GM20431 (cell line): ENCODE measurements around the gene FAM229A.
"Not testable (repeated sequence)": the region's sequence is repeated elsewhere in the genome, so short reads cannot be mapped to it uniquely, and the experiment has no call there.

Source experiments
- in situ Hi-C: fragments of 300-500 bp; cut with MseI, MboI; formaldehyde crosslinking; loops from one replicate; pipeline ENCODE4 v1.15.0; 2020; ENCODE audit warnings: low sequenced_read_pairs; ENCODE audit not compliant: unreplicated experiment

Gene FAM229A

GRCh38 chr1:32362474-32363313 lies at the start of gene FAM229A, which contains the start of gene TSSK3:
Gene FAM229A (minus strand): TSS chr1:32362485. CDS start chr1:32362091, 394 bp downstream.
Gene TSSK3 (plus strand): TSS chr1:32362539. CDS start chr1:32362702, 163 bp downstream.
- in situ Hi-C loops, result no loop called here

GRCh38 chr1:32411261-32411660 lies 49.0 kb upstream of the FAM229A start:
- in situ Hi-C loops, result loop anchor here (10.0 kb wide), 1 partner anchor 196 kb away; no protein-coding TSS in a partner anchor

- in situ Hi-C loops, result no loop called here
Measured at GRCh38 chr1:32406629-32407111, 44.4 kb upstream of the FAM229A start.

GRCh38 chr1:32405672-32406467 lies 43.6 kb upstream of the FAM229A start:
- in situ Hi-C loops, result no loop called here

GRCh38 chr1:32404946-32405345 lies 42.7 kb upstream of the FAM229A start:
- in situ Hi-C loops, result no loop called here

- in situ Hi-C loops, result no loop called here
Measured at GRCh38 chr1:32400876-32401631, 38.8 kb upstream of the FAM229A start.

- in situ Hi-C loops, result no loop called here
Measured at GRCh38 chr1:32399843-32400242, 37.6 kb upstream of the FAM229A start.

- in situ Hi-C loops, result no loop called here
Measured at GRCh38 chr1:32398401-32398800, 36.1 kb upstream of the FAM229A start.

- in situ Hi-C loops, result not testable (repeated sequence)
Measured at GRCh38 chr1:32396524-32396923, 34.2 kb upstream of the FAM229A start.

- in situ Hi-C loops, result no loop called here
Measured at GRCh38 chr1:32394890-32395432, 32.7 kb upstream of the FAM229A start.

GRCh38 chr1:32394141-32394889 lies 32.0 kb upstream of the FAM229A start, which contains the start of gene BSDC1:
Gene BSDC1 (minus strand): TSS chr1:32394441. CDS start chr1:32394414, 27 bp downstream.
- in situ Hi-C loops, result no loop called here

- in situ Hi-C loops, result no loop called here
Measured at GRCh38 chr1:32393832-32394140, 31.5 kb upstream of the FAM229A start.

GRCh38 chr1:32393136-32393535 lies 30.9 kb upstream of the FAM229A start:
- in situ Hi-C loops, result no loop called here

GRCh38 chr1:32392325-32392724 lies 30.0 kb upstream of the FAM229A start:
- in situ Hi-C loops, result no loop called here

- in situ Hi-C loops, result no loop called here
Measured at GRCh38 chr1:32390904-32391870, 28.9 kb upstream of the FAM229A start.

GRCh38 chr1:32388641-32389040 lies 26.4 kb upstream of the FAM229A start:
- in situ Hi-C loops, result no loop called here

- in situ Hi-C loops, result no loop called here
Measured at GRCh38 chr1:32386676-32387392, 24.5 kb upstream of the FAM229A start.
